A673 (cell line): ENCODE results near the gene REXO4. TPM values are rescaled to one million over a fixed set of nuclear protein-coding genes. Genes with fewer than 3 reads are reported as not detected.

ENCODE experiments used
- BruUV-seq: library from RNA; stranded (reverse); fragments of 400-500 nt; replicated peaks from 2 replicates; lab custom pipeline; 2021; lab: Mats Ljungman, UMichigan
- CTCF ChIA-PET: fragments of 300-600 bp; sonication (Branson Sonifier 250); formaldehyde crosslinking; loops from one replicate; lab custom pipeline; 2022; ENCODE audit warnings: antibody characterized with exemption; lab: Charles Lee
- POLR2A ChIA-PET: fragments of 300-600 bp; sonication (Branson Sonifier 250); formaldehyde crosslinking; loops from one replicate; lab custom pipeline; 2022; ENCODE audit warnings: antibody characterized with exemption; ENCODE audit not compliant: low non-redundant PET; lab: Charles Lee
- DNase-seq: peaks from one replicate; pipeline ENCODE4 v3.0.0-alpha.2; 2015; ENCODE audit warnings: low spot score
- H3K27ac ChIP-seq: fragments of 200-600 bp; sonication (generic); 2 replicates; pipeline ENCODE4 v1.5.1; 2016; ENCODE audit warnings: mixed run types, low read depth, mild to moderate bottlenecking, mixed read lengths, antibody characterized with exemption, low read length; ENCODE audit not compliant: poor library complexity, severe bottlenecking
- H3K27me3 ChIP-seq: fragments of 200-600 bp; sonication (generic); replicated peaks from 2 replicates; pipeline ENCODE4 v1.6.1; 2017; ENCODE audit warnings: mixed run types, low read depth, mild to moderate bottlenecking, mixed read lengths, antibody characterized with exemption, low read length; ENCODE audit not compliant: insufficient read depth, poor library complexity
- H3K36me3 ChIP-seq: fragments of 200-600 bp; sonication (generic); 2 replicates; pipeline ENCODE4 v1.6.1; 2016; ENCODE audit warnings: mixed run types, mild to moderate bottlenecking, mixed read lengths, antibody characterized with exemption, low read length; ENCODE audit not compliant: insufficient read depth, poor library complexity, severe bottlenecking
- H3K4me1 ChIP-seq: fragments of 200-600 bp; sonication (generic); 2 replicates; pipeline ENCODE4 v1.6.1; 2017; ENCODE audit warnings: mixed run types, mild to moderate bottlenecking, mixed read lengths, antibody characterized with exemption, low read length; ENCODE audit not compliant: insufficient read depth, poor library complexity, severe bottlenecking
- H3K4me3 ChIP-seq: fragments of 200-600 bp; sonication (generic); 2 replicates; pipeline ENCODE4 v1.5.1; 2016; ENCODE audit warnings: low read depth, mixed run types, mild to moderate bottlenecking, mixed read lengths, low read length; ENCODE audit not compliant: poor library complexity, severe bottlenecking
- H3K9me3 ChIP-seq: fragments of 200-600 bp; sonication (generic); 2 replicates; pipeline ENCODE4 v1.6.1; 2016; ENCODE audit warnings: mixed run types, low read depth, mild to moderate bottlenecking, mixed read lengths, antibody characterized with exemption, low read length; ENCODE audit not compliant: poor library complexity, severe bottlenecking
- EZH2 ChIP-seq: fragments of 200-600 bp; sonication (generic); IDR thresholded peaks from 2 replicates; pipeline ENCODE4 v1.6.1; 2017; ENCODE audit warnings: borderline replicate concordance, low read depth, mild to moderate bottlenecking, mixed read lengths, antibody characterized with exemption, low read length; ENCODE audit not compliant: poor library complexity, severe bottlenecking
- intact Hi-C: fragments of 100-400 bp; cut with micrococcal nuclease; formaldehyde crosslinking; loops from one replicate; pipeline ENCODE4 v1.10.0; 2022; ENCODE audit not compliant: unreplicated experiment
- total RNA-seq: library from RNA; stranded (reverse); gene quantifications from 2 replicates; pipeline ENCODE4 v1.2.3, GENCODE V29; 2021
- TF ChIP-seq, protein P1 (sequence below): fragments of 300-800, 200-600 bp; sonication (generic); conservative IDR thresholded peaks from 2 replicates; pipeline ENCODE4 v1.5.1; 2017; ENCODE audit warnings: low read depth, mild to moderate bottlenecking, antibody characterized with exemption, low read length, moderate library complexity, mixed read lengths

REXO4 gene
- total RNA-seq, 1 experiment from 2014 or later: 35.9 TPM

- no peak for DNase-seq
- no TSS peak for BruUV-seq
- CTCF ChIA-PET: interaction anchor here (0.5 to 1.0 kb wide), 2 partner anchors 200 to 201 kb away, joined by 4 to 8 read pairs; no protein-coding TSS in a partner anchor
- Histone ChIP-seq H3K36me3 (no peaks in the 10 kb centered on the region), H3K4me3 (no peak overlapping the region), H3K9me3 (no peaks in the 10 kb centered on the region), H3K27ac (no peak overlapping the region), H3K27me3 (no peaks in the 10 kb centered on the region), H3K4me1 (no peaks in the 10 kb centered on the region)
- intact Hi-C loops: no loop called here
- TF ChIP-seq, protein P1, sequence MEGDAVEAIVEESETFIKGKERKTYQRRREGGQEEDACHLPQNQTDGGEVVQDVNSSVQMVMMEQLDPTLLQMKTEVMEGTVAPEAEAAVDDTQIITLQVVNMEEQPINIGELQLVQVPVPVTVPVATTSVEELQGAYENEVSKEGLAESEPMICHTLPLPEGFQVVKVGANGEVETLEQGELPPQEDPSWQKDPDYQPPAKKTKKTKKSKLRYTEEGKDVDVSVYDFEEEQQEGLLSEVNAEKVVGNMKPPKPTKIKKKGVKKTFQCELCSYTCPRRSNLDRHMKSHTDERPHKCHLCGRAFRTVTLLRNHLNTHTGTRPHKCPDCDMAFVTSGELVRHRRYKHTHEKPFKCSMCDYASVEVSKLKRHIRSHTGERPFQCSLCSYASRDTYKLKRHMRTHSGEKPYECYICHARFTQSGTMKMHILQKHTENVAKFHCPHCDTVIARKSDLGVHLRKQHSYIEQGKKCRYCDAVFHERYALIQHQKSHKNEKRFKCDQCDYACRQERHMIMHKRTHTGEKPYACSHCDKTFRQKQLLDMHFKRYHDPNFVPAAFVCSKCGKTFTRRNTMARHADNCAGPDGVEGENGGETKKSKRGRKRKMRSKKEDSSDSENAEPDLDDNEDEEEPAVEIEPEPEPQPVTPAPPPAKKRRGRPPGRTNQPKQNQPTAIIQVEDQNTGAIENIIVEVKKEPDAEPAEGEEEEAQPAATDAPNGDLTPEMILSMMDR: no peak
- TF ChIP-seq EZH2: no peak
- POLR2A ChIA-PET: no interaction called here
These were observed 31.5 kb downstream of the REXO4 start for GRCh38 chr9:133386338-133386737.

GRCh38 chr9:133385452-133385851 lies 32.4 kb downstream of the REXO4 start:
- H3K9me3 ChIP-seq: no peaks in the 10 kb centered on the region
- H3K27me3 ChIP-seq: no peaks in the 10 kb centered on the region
- H3K27ac ChIP-seq: no peak overlapping the region
- H3K4me3 ChIP-seq: no peak overlapping the region
- no peaks in the 10 kb centered on the region for H3K36me3 ChIP-seq
- no peak for TF ChIP-seq EZH2
- TF ChIP-seq, protein P1: no peak
- POLR2A ChIA-PET: no interaction called here
- BruUV-seq: no TSS peak
- CTCF ChIA-PET: no interaction called here
- intact Hi-C loops: no loop called here
- DNase-seq: no peak
- no peaks in the 10 kb centered on the region for H3K4me1 ChIP-seq

DNA sequence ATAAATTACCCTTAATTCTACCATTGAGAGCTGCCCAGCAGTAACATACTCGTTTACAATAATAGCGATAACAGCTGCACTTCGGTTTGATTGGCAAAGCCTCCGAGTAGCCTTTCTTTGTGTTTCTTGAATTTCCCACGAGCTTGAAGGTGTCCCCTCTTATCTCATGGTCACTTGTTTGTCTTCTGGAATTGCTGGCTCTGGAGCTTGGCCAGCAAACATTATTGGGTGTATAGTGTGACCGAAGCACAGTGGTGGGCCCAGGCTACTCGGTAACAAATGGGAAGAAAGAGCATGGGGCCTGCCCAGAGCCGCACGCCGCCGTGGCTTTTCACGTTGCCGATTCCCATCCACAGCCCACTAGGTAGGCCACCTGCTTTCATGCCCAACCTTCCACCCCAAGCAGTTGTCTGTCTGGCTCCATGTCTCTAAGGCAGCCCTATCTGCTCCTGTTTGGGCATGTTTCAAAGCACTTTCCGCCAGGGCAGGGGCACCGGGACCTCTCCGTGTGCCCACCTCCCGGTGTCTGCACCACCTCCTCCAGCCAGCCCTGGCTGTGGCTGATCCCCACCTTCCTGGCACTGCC lies 33.0 kb downstream of the REXO4 start:
- DNase-seq: no peak
- no peaks in the 10 kb centered on the region for H3K9me3 ChIP-seq
- ChIA-PET CTCF (no interaction called here), POLR2A (no interaction called here)
- intact Hi-C loops: no loop called here
- H3K27ac ChIP-seq: no peak overlapping the region
- BruUV-seq: no TSS peak
- H3K4me3 ChIP-seq: no peak overlapping the region
- H3K4me1 ChIP-seq: no peaks in the 10 kb centered on the region
- H3K27me3 ChIP-seq: no peaks in the 10 kb centered on the region
- no peaks in the 10 kb centered on the region for H3K36me3 ChIP-seq
- TF ChIP-seq, protein P1: no peak
- no peak for TF ChIP-seq EZH2
